HFF-Myc (cell line): ENCODE data around the gene LOXL1.

Experiments
- DNase-seq: peaks from one replicate; pipeline ENCODE4 v3.0.0-alpha.2; 2011; ENCODE audit warnings: low read depth; ENCODE audit errors: extremely low read depth
- H3K4me3 ChIP-seq: replicated peaks from 2 replicates; pipeline ENCODE4 v1.5.1; 2011; ENCODE audit warnings: low read depth, mild to moderate bottlenecking, control low read depth, low read length
- CTCF ChIP-seq: IDR thresholded peaks from 2 replicates; pipeline ENCODE4 v1.5.1; 2012; ENCODE audit warnings: mild to moderate bottlenecking, low read depth, low read length, control low read depth; ENCODE audit errors: missing control alignments

Gene LOXL1

GRCh38 chr15:73942751-73943270, 16.5 kb downstream of the LOXL1 start:
- no peak for DNase-seq
- TF ChIP-seq CTCF: no peak
- no peak overlapping the region for H3K4me3 ChIP-seq

GRCh38 chr15:73944161-73945129, 18.2 kb downstream of the LOXL1 start:
- TF ChIP-seq CTCF: no peak
- DNase-seq: no peak
- H3K4me3 ChIP-seq: no peak overlapping the region

DNA sequence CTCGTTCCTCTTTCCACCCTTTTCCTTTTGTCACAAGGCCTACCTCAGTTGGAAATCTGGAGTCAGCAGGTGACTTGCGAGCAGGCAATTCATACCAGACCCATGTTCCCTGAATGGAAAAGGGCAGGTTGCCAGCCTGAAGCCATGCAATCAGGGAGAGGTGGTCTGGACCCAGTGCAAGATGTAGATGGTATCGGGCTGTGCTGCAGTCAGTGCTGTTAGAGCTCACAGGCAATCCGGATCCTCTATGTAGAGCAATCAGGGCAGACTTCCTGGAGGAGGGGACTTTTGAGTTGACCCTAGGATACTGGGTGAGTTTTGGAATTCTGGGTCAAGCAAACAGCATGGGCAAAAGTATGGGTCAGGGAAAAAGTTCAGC, 18.9 kb downstream of the LOXL1 start:
- H3K4me3 ChIP-seq: no peak overlapping the region
- no peak for DNase-seq
- no peak for TF ChIP-seq CTCF

DNA sequence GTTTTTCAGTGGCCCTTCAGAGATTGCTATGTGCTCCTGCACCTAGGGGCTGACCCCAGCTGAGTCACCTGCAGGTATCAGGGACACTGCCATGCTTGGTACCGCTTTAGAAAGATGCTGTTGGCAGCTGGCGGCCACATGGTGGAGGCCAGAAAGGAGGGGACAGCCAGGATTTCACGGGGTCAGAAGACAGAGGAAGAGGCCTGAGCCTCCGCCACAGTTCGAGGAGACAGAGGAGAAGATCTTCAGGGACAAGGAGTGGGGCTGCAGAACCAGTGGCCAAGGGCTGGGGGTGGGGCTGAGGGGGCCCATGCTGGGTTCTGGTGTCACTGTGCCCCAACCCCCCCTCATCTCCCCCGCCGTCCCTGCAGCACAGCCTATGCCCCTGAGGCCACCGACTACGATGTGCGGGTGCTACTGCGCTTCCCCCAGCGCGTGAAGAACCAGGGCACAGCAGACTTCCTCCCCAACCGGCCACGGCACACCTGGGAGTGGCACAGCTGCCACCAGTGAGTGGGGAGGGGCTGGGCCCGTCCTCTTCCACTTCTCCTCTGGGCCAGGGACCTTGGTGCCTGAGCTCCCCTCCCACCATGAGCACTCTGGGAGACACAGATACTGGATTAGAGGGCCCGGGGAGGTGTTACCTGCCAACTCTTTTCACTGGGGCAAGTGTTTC, 19.9 kb downstream of the LOXL1 start:
- no peak for TF ChIP-seq CTCF
- DNase-seq: no peak
- H3K4me3 ChIP-seq: no peak overlapping the region

DNA sequence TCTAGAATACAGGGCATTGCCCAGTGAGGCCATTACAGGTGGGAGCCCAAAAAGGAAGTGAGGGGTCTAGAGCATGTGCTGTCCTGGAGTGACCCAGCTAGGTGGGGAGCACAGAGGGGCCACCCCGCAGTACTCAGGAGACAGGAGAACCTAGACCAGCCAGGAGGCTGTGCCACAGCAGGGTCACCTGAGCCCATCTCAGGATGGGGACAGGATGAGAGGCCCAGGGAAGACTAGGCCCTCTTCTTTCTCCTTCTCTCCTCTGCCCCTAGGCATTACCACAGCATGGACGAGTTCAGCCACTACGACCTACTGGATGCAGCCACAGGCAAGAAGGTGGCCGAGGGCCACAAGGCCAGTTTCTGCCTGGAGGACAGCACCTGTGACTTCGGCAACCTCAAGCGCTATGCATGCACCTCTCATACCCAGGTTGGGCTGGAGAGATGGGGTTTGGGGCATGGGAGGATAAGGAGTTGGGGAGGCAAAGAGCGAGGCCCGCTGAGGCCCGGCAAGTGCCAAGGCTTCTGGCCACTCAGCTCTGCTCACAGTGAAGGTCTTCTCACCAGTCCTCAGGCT, 20.6 kb downstream of the LOXL1 start:
- no peak overlapping the region for H3K4me3 ChIP-seq
- DNase-seq: no peak
- no peak for TF ChIP-seq CTCF

GRCh38 chr15:73947651-73948050, 21.4 kb downstream of the LOXL1 start:
- no peak for TF ChIP-seq CTCF

More at GRCh38 chr15:73947651-73948050, 21.4 kb downstream of the LOXL1 start:
- no peak overlapping the region for H3K4me3 ChIP-seq
- DNase-seq: no peak
